ENCODE results near the gene GPRIN3.

GPRIN3 gene

GRCh38 chr4:89253935-89254334, 53.7 kb downstream of the GPRIN3 start:
- DNase-seq = no peak

- no peak for DNase-seq
These were observed 54.3 kb downstream of the GPRIN3 start for GRCh38 chr4:89253311-89253710.

- no peak for DNase-seq
These were observed 56.2 kb downstream of the GPRIN3 start for GRCh38 chr4:89251396-89251795.

GRCh38 chr4:89249716-89250361, 57.8 kb downstream of the GPRIN3 start:
- DNase-seq = no peak

- no peak for DNase-seq
These were observed 58.3 kb downstream of the GPRIN3 start for GRCh38 chr4:89249313-89249712.

- DNase-seq = no peak
These were observed 58.7 kb downstream of the GPRIN3 start for GRCh38 chr4:89248879-89249281.

- DNase-seq = no peak
These were observed 59.6 kb downstream of the GPRIN3 start for GRCh38 chr4:89247951-89248350.

GRCh38 chr4:89245459-89245858, 62.1 kb downstream of the GPRIN3 start:
- no peak for DNase-seq

- no peak for DNase-seq
These were observed 63.8 kb downstream of the GPRIN3 start for GRCh38 chr4:89243733-89244252.

GRCh38 chr4:89242864-89243732, 64.5 kb downstream of the GPRIN3 start:
- no peak for DNase-seq

GRCh38 chr4:89242216-89242615, 65.4 kb downstream of the GPRIN3 start:
- DNase-seq = no peak

- DNase-seq = no peak
These were observed 77.3 kb downstream of the GPRIN3 start for GRCh38 chr4:89230271-89230670.

GRCh38 chr4:89226665-89227574, 80.7 kb downstream of the GPRIN3 start:
- DNase-seq = peak; percentile 85 to 89

- DNase-seq = no peak
These were observed 85.4 kb downstream of the GPRIN3 start for GRCh38 chr4:89222170-89222569.

- DNase-seq = no peak
These were observed 86.3 kb downstream of the GPRIN3 start for GRCh38 chr4:89221167-89221867.

GRCh38 chr4:89218587-89218986, 89.0 kb downstream of the GPRIN3 start:
- no peak for DNase-seq

GRCh38 chr4:89217604-89218003, 90.0 kb downstream of the GPRIN3 start:
- no peak for DNase-seq

GRCh38 chr4:89216866-89217265, 90.7 kb downstream of the GPRIN3 start:
- DNase-seq = no peak

- DNase-seq = no peak
These were observed 91.2 kb downstream of the GPRIN3 start for GRCh38 chr4:89216422-89216821.

- DNase-seq = no peak
These were observed 91.9 kb downstream of the GPRIN3 start for GRCh38 chr4:89215736-89216135.

GRCh38 chr4:89214308-89214707, 93.3 kb downstream of the GPRIN3 start:
- no peak for DNase-seq

- DNase-seq = no peak
These were observed 94.3 kb downstream of the GPRIN3 start for GRCh38 chr4:89213382-89213701.
